Measurements from ENCODE around the gene DARS1. TPM values are rescaled to one million over a fixed set of nuclear protein-coding genes. Genes with fewer than 3 reads are reported as not detected.

The DARS1 gene
- polyA plus RNA-seq, 3 donors, result 24.4 to 53.0 (median 46.2) TPM

GRCh38 chr2:135944625-135945024 is 40.8 kb downstream of the DARS1 start:
- Mint-ChIP-seq H3K4me3 (no peak overlapping the region), H3K27ac (peak overlapping the region in 1 of 7 donors; percentile 66), H3K27me3 (ENCODE audit: low read depth in 3 of 3) (no peaks in the 10 kb centered on the region), H3K4me1 (no peaks in the 10 kb centered on the region), H3K36me3 (peaks cover 45 to 53% of the 10 kb centered on the region in 2 donors), H3K9me3 (peaks cover 0 to 4% (median 2%) of the 10 kb centered on the region in 7 donors)
- Histone ChIP-seq H3K4me1 (ENCODE audit: control insufficient read depth in 1 of 2, insufficient read depth in 2 of 2, low read length in 2 of 2) (no peaks in the 10 kb centered on the region), H3K4me3 (replicated peaks in 1 of 3; ENCODE audit: low read depth in 2 of 3, low read length in 3 of 3) (no peak overlapping the region), H3K9ac (ENCODE audit: insufficient read depth, low read length, poor library complexity, severe bottlenecking) (no peak overlapping the region), H3K27ac (ENCODE audit: low read depth in 1 of 2, low read length in 2 of 2) (no peak overlapping the region), H3K79me2 (ENCODE audit: insufficient read depth, low read length) (peaks cover 33% of the 10 kb centered on the region), H3K9me3 (replicated peaks in 1 of 2; ENCODE audit: control insufficient read depth in 1 of 2, insufficient read depth in 1 of 2, low read length in 2 of 2) (no peaks in the 10 kb centered on the region), H3K27me3 (ENCODE audit: control insufficient read depth in 2 of 2, insufficient read depth in 2 of 2, low read length in 2 of 2) (no peaks in the 10 kb centered on the region), H3K36me3 (replicated peaks in 1 of 2; ENCODE audit: control insufficient read depth in 1 of 2, insufficient read depth in 2 of 2, low read length in 2 of 2) (peaks cover 9 to 15% of the 10 kb centered on the region in 2 donors), H4K20me1 (ENCODE audit: insufficient read depth, low read length) (no peaks in the 10 kb centered on the region), H2AFZ (ENCODE audit: insufficient read depth, low read depth, low read length, poor library complexity, severe bottlenecking) (no peak overlapping the region), H3K4me2 (replicated peaks; ENCODE audit: extremely low read depth, low read length, poor library complexity, severe bottlenecking) (no peak overlapping the region)
- intact Hi-C loops (cut with micrococcal nuclease), result no loop called here
- DNase-seq, result no peak
- TF ChIP-seq, protein P1, sequence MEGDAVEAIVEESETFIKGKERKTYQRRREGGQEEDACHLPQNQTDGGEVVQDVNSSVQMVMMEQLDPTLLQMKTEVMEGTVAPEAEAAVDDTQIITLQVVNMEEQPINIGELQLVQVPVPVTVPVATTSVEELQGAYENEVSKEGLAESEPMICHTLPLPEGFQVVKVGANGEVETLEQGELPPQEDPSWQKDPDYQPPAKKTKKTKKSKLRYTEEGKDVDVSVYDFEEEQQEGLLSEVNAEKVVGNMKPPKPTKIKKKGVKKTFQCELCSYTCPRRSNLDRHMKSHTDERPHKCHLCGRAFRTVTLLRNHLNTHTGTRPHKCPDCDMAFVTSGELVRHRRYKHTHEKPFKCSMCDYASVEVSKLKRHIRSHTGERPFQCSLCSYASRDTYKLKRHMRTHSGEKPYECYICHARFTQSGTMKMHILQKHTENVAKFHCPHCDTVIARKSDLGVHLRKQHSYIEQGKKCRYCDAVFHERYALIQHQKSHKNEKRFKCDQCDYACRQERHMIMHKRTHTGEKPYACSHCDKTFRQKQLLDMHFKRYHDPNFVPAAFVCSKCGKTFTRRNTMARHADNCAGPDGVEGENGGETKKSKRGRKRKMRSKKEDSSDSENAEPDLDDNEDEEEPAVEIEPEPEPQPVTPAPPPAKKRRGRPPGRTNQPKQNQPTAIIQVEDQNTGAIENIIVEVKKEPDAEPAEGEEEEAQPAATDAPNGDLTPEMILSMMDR (IDR thresholded peaks at IDR 0.05), result no peak
- 100% methylated on average over 1 of the region's 1 CpG for WGBS (ENCODE audit: insufficient coverage)

GRCh38 chr2:135942936-135943688 is 42.3 kb downstream of the DARS1 start:
- Histone ChIP-seq H3K4me1 (ENCODE audit: control insufficient read depth in 1 of 2, insufficient read depth in 2 of 2, low read length in 2 of 2) (no peaks in the 10 kb centered on the region), H3K36me3 (replicated peaks in 1 of 2; ENCODE audit: control insufficient read depth in 1 of 2, insufficient read depth in 2 of 2, low read length in 2 of 2) (peaks cover 9 to 15% of the 10 kb centered on the region in 2 donors), H3K27me3 (ENCODE audit: control insufficient read depth in 2 of 2, insufficient read depth in 2 of 2, low read length in 2 of 2) (no peaks in the 10 kb centered on the region), H3K27ac (ENCODE audit: low read depth in 1 of 2, low read length in 2 of 2) (no peak overlapping the region), H3K9ac (ENCODE audit: insufficient read depth, low read length, poor library complexity, severe bottlenecking) (no peak overlapping the region), H3K4me3 (replicated peaks in 1 of 3; ENCODE audit: low read depth in 2 of 3, low read length in 3 of 3) (no peak overlapping the region), H3K79me2 (ENCODE audit: insufficient read depth, low read length) (peaks cover 29% of the 10 kb centered on the region), H3K4me2 (replicated peaks; ENCODE audit: extremely low read depth, low read length, poor library complexity, severe bottlenecking) (no peak overlapping the region), H4K20me1 (ENCODE audit: insufficient read depth, low read length) (no peaks in the 10 kb centered on the region), H2AFZ (ENCODE audit: insufficient read depth, low read depth, low read length, poor library complexity, severe bottlenecking) (no peak overlapping the region), H3K9me3 (replicated peaks in 1 of 2; ENCODE audit: control insufficient read depth in 1 of 2, insufficient read depth in 1 of 2, low read length in 2 of 2) (no peaks in the 10 kb centered on the region)
- Mint-ChIP-seq H3K9me3 (peaks cover 0 to 6% (median 2%) of the 10 kb centered on the region in 7 donors), H3K27me3 (ENCODE audit: low read depth in 3 of 3) (no peaks in the 10 kb centered on the region), H3K36me3 (peaks cover 54 to 61% of the 10 kb centered on the region in 2 donors), H3K27ac (peak overlapping the region in 2 of 7 donors; percentile 26 to 32), H3K4me1 (peaks cover 4% of the 10 kb centered on the region), H3K4me3 (no peak overlapping the region)
- WGBS (ENCODE audit: insufficient coverage), result no CpG with 5 or more reads among the region's 5 CpGs
- intact Hi-C loops (cut with micrococcal nuclease), result no loop called here
- TF ChIP-seq, protein P1 (IDR thresholded peaks at IDR 0.05), result no peak
- no peak for DNase-seq
